GM23338 (cell line): ENCODE results near the gene ENTREP3.

Source experiments
- CREB1 ChIP-seq: fragments of 250-450 bp; sonication (Bioruptor Pico); IDR thresholded peaks from 2 replicates; pipeline ENCODE4 v1.5.0; 2020; ENCODE audit warnings: low read depth, mild to moderate bottlenecking, moderate library complexity
- CTCF ChIP-seq, 2 experiments: fragments of 200-600 bp in 1 of 2; sonication (generic) in 1 of 2; conservative IDR thresholded peaks; 2 replicates each; pipeline versions ENCODE4 v1.5.1 to v1.6.1; 2016 to 2017; ENCODE audit warnings: antibody characterized with exemption in 2 of 2, low read depth in 2 of 2, mild to moderate bottlenecking in 2 of 2, moderate library complexity in 1 of 2
- EZH2 ChIP-seq: fragments of 200-600 bp; sonication (generic); IDR thresholded peaks from one replicate; pipeline ENCODE4 v1.8.0; 2017; ENCODE audit warnings: antibody characterized with exemption, mild to moderate bottlenecking, low read depth; ENCODE audit not compliant: unreplicated experiment
- EZH2phosphoT487 ChIP-seq: fragments of 200-600 bp; sonication (generic); IDR thresholded peaks from one replicate; pipeline ENCODE4 v1.8.1; 2018; ENCODE audit warnings: antibody characterized with exemption; ENCODE audit not compliant: unreplicated experiment
- JUNB ChIP-seq: IDR thresholded peaks from one replicate; pipeline ENCODE4 v1.6.1; 2016; ENCODE audit warnings: antibody characterized with exemption; ENCODE audit not compliant: unreplicated experiment
- POLR2AphosphoS5 ChIP-seq: IDR thresholded peaks from 2 replicates; pipeline ENCODE4 v1.6.1; 2016; ENCODE audit warnings: antibody characterized with exemption, low read depth
- REST ChIP-seq: IDR thresholded peaks from one replicate; pipeline ENCODE4 v1.6.1; 2018; ENCODE audit warnings: antibody characterized with exemption; ENCODE audit not compliant: unreplicated experiment
- ZNF331 ChIP-seq: fragments of 250-450 bp; sonication (Bioruptor Pico); IDR thresholded peaks from 2 replicates; pipeline ENCODE4 v1.5.0; 2020; ENCODE audit warnings: low read depth, mild to moderate bottlenecking, moderate library complexity

- TF ChIP-seq CTCF (conservative IDR thresholded peaks at IDR 0.05; ENCODE audit: low read depth in 2 of 2) (no peak), EZH2 (no peak), POLR2AphosphoS5 (peak; percentile 87), JUNB (no peak), EZH2phosphoT487 (no peak), REST (no peak), CREB1 (CRISPR knock-in tag) (0 out of 2 replicates have a peak, but pooled peaks have one; percentile 24), ZNF331 (CRISPR knock-in tag) (no peak)
Observed at GRCh38 chr1:155255243-155256007, at the start of gene ENTREP3.
